Measurements from ENCODE around the gene WSCD2.

DNA sequence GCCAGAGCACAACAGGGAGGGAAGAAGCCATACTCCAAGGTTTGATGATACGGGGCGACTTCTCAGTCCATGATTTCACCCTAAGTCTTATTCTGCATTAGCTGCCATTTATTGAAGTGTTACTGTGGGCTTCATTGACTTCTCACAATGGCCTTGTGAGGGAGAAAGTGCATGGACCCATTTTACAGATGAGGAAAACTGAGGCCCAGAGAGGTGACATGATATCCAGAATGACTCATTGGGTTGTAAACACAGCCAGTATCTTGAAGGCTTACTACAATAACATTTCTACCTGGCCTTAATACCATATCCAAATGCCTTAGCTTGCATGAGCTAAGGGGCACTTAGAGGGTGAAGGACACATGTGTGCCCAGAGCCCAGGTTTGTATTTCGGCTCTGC lies 109.4 kb downstream of the WSCD2 start:
- TF ChIP-seq GATA2 (IDR thresholded peaks at IDR 0.05; ENCODE audit: low read depth, low read length): no peak
- TF ChIP-seq GATA3 (IDR thresholded peaks at IDR 0.05; ENCODE audit: low read depth, low read length): no peak
